GM12878 (cell line): ENCODE data around the gene RBM45. TPM values are rescaled to one million over a fixed set of nuclear protein-coding genes. Genes with fewer than 3 reads are reported as not detected.

Source experiments
- ATAC-seq: fragments of 200-7000 bp; cut with Tn5 transposase; 3 replicates; pipeline ENCODE4 v1.9.1; 2020; ENCODE audit warnings: mild to moderate bottlenecking, moderate library complexity
- BruUV-seq: library from RNA; stranded (reverse); fragments of 400-500 nt; replicated peaks from 2 replicates; lab custom pipeline; 2021; lab: Mats Ljungman, UMichigan
- CTCF ChIA-PET: fragments of 300-600 bp; sonication (Branson Sonifier 250); formaldehyde crosslinking; extraction: SDS; loops from one replicate; lab custom pipeline; 2021; ENCODE audit warnings: inconsistent platforms; lab: Yijun Ruan, JAX
- POLR2A ChIA-PET: fragments of 350-600 bp; formaldehyde crosslinking; extraction: SDS; loops from one replicate; lab custom pipeline; 2021; ENCODE audit warnings: inconsistent platforms; lab: Charles Lee
- RAD21 ChIA-PET: fragments of 300-600 bp; sonication (Branson Sonifier 250); formaldehyde crosslinking; loops from one replicate; lab custom pipeline; 2023; ENCODE audit warnings: antibody characterized with exemption; ENCODE audit not compliant: unreplicated experiment; lab: Charles Lee
- SMC1A ChIA-PET: fragments of 300-600 bp; sonication (Branson Sonifier 250); formaldehyde crosslinking; loops from one replicate; lab custom pipeline; 2023; ENCODE audit not compliant: unreplicated experiment, uncharacterized antibody; lab: Charles Lee
- DNase-seq: peaks from one replicate; pipeline ENCODE4 v3.0.0-alpha.2; 2011; ENCODE audit warnings: low read depth, low spot score
- FAIRE-seq: peaks from 3 replicates; lab custom pipeline; 2011; peaks lifted over from hg19 to GRCh38; lab: Jason Lieb, UNC
- H2AFZ ChIP-seq: 2 replicates; pipeline ENCODE4 v1.6.0; 2011; ENCODE audit warnings: low read depth, low read length, control low read depth; ENCODE audit not compliant: control insufficient read depth
- H3K27ac ChIP-seq: 2 replicates; pipeline ENCODE4 v1.5.1; 2011; ENCODE audit warnings: control low read depth; ENCODE audit not compliant: control insufficient read depth, insufficient read depth
- H3K27me3 ChIP-seq, 2 experiments: replicated peaks in 1 of 2; 2 replicates each; pipeline versions ENCODE4 v1.6.0 to v1.6.1; 2011; ENCODE audit warnings: low read length in 1 of 2; ENCODE audit not compliant: control insufficient read depth in 2 of 2, insufficient read depth in 2 of 2
- H3K36me3 ChIP-seq, 2 experiments: 2 replicates each; pipeline ENCODE4 v1.5.1; 2011; ENCODE audit warnings: low read length in 1 of 2; ENCODE audit not compliant: control insufficient read depth in 2 of 2, insufficient read depth in 2 of 2
- H3K4me1 ChIP-seq: 2 replicates; pipeline ENCODE4 v1.6.1; 2011; ENCODE audit warnings: mild to moderate bottlenecking, low read length, moderate library complexity, mixed read lengths; ENCODE audit not compliant: control insufficient read depth, insufficient read depth
- H3K4me2 ChIP-seq: 2 replicates; pipeline ENCODE4 v1.6.0; 2011; ENCODE audit warnings: control low read depth; ENCODE audit not compliant: control insufficient read depth, insufficient read depth
- H3K4me3 ChIP-seq: fragments of 200-600 bp; sonication (generic); 2 replicates; pipeline ENCODE4 v1.5.1; 2016
- H3K79me2 ChIP-seq: 2 replicates; pipeline ENCODE4 v1.6.0; 2011; ENCODE audit warnings: low read length; ENCODE audit not compliant: control insufficient read depth, insufficient read depth
- H3K9ac ChIP-seq: 2 replicates; pipeline ENCODE4 v1.8.0; 2011; ENCODE audit warnings: low read length, control low read depth, mixed read lengths; ENCODE audit not compliant: control insufficient read depth, insufficient read depth
- H3K9me3 ChIP-seq: replicated peaks from 3 replicates; pipeline ENCODE4 v1.5.1; 2011; ENCODE audit warnings: mild to moderate bottlenecking, low read length; ENCODE audit not compliant: control insufficient read depth, insufficient read depth
- H4K20me1 ChIP-seq: 2 replicates; pipeline ENCODE4 v1.6.0; 2011; ENCODE audit not compliant: control insufficient read depth, insufficient read depth
- CREB1 ChIP-seq: IDR thresholded peaks from 2 replicates; pipeline ENCODE4 v1.6.1; 2012; ENCODE audit warnings: low read depth, mild to moderate bottlenecking, inconsistent platforms
- HDGF ChIP-seq: fragments of 450-650 bp; IDR thresholded peaks from 2 replicates; pipeline ENCODE4 v1.6.1; 2016; ENCODE audit warnings: antibody characterized with exemption
- MXI1 ChIP-seq: fragments of 150-350 bp; IDR thresholded peaks from 2 replicates; pipeline ENCODE4 v1.6.1; 2011; ENCODE audit warnings: low read depth, mild to moderate bottlenecking, inconsistent platforms, low read length, improper control_type of control experiment
- YY1 ChIP-seq: IDR thresholded peaks from 2 replicates; pipeline ENCODE4 v1.6.1; 2011; ENCODE audit warnings: low read depth, mild to moderate bottlenecking, low read length
- WGBS: methylation state at CpG from one replicate; pipeline ENCODE4 v1.1.6; 2016; ENCODE audit warnings: low lambda C conversion rate; ENCODE audit not compliant: insufficient replicate concordance, insufficient coverage; ENCODE audit errors: missing lambda C conversion rate; 5-methylcytosine and 5-hydroxymethylcytosine counted together
- in situ Hi-C: fragments of 300-500 bp; cut with MboI; formaldehyde crosslinking; loops from 9 replicates; pipeline ENCODE4 v1.14.3; 2018; ENCODE audit warnings: mixed read lengths
- intact Hi-C: fragments of 100-400 bp; cut with micrococcal nuclease; formaldehyde crosslinking; loops from one replicate; pipeline ENCODE4 v1.14.2; 2022; ENCODE audit not compliant: unreplicated experiment
- polyA plus RNA-seq, 11 experiments: library from polyadenylated mRNA; depleted of rRNA in 4 of 11; unstranded in 6 of 11; stranded (reverse) in 5 of 11; fragments of >200 nt; fragmentation: Nextera tagmentation in 4 of 11; fragmentation: Illumina TruSeq in 1 of 11; extraction: Ambion mirVana in 4 of 11; extraction: Trizol in 1 of 11; gene quantifications; 1 replicate in 1 of 11; 2 replicates in 10 of 11; pipeline versions ENCODE4 v1.2.1 to v1.2.3, GENCODE V29; 2011 to 2016; ENCODE audit warnings: inconsistent platforms in 2 of 11, missing spikeins in 2 of 11, low read depth in 1 of 11
- total RNA-seq, 4 experiments: library from RNA; depleted of rRNA in 3 of 4; stranded (reverse); fragments of >200 nt in 3 of 4; fragmentation: Illumina TruSeq in 1 of 4; extraction: Trizol in 1 of 4; gene quantifications; 2 replicates each; pipeline versions ENCODE4 v1.2.1 to v1.2.3, GENCODE V29; 2013 to 2021

The RBM45 gene
- total and polyA plus RNA-seq, 10 of the 15 experiments (the other 5 are each of a cell fraction or from before 2014, with no cell fraction given) = 6.2 to 21.7 (median 14.6) TPM

- Histone ChIP-seq H3K27me3 (no peaks in the 10 kb centered on the region), H3K9me3 (no peaks in the 10 kb centered on the region), H3K9ac (no peak overlapping the region), H3K79me2 (peaks cover 17% of the 10 kb centered on the region), H3K4me1 (peaks cover 12% of the 10 kb centered on the region), H4K20me1 (no peaks in the 10 kb centered on the region), H2AFZ (peak overlapping the region; percentile 60), H3K4me2 (no peak overlapping the region)
- intact Hi-C loops = loop anchor here (1.0 to 5.0 kb wide), 5 partner anchors 83 to 411 kb away; partner anchors contain the start of gene OSBPL6
- WGBS = 92% methylated on average over 1 of the region's 1 CpG
- no TSS peak for BruUV-seq
- FAIRE-seq (no peak), ATAC-seq (no peak)
- TF ChIP-seq YY1 (no peak), MXI1 (no peak)
- TF ChIP-seq, all 136 proteins: peak for 0
- RAD21 ChIA-PET = interaction anchor here (0.8 to 2.5 kb wide), 10 partner anchors 14 to 307 kb away, joined by 3 to 18 read pairs (median 4); no protein-coding TSS in a partner anchor
- Histone ChIP-seq H3K4me3 (no peak overlapping the region), H3K27ac (no peak overlapping the region), H3K36me3 (no peaks in the 10 kb centered on the region)
- CTCF ChIA-PET = interaction anchor here (0.6 to 5.3 kb wide), 30 partner anchors 8 to 378 kb away, joined by 3 to 101 read pairs (median 5); no protein-coding TSS in a partner anchor
- DNase-seq = no peak
- in situ Hi-C loops = loop anchor here (5.0 kb wide), 2 partner anchors 171 to 306 kb away; no protein-coding TSS in a partner anchor
- POLR2A ChIA-PET = interaction anchor here (0.7 to 0.9 kb wide), 3 partner anchors 10 to 307 kb away, joined by 3 to 8 read pairs (median 5); no protein-coding TSS in a partner anchor
- SMC1A ChIA-PET = interaction anchor here (0.6 to 4.6 kb wide), 11 partner anchors 12 to 307 kb away, joined by 3 to 29 read pairs (median 4); no protein-coding TSS in a partner anchor
These were observed 494 bp upstream of the RBM45 start for GRCh38 chr2:178111743-178112142.

- ATAC-seq (peak; percentile 59), DNase-seq (no peak), FAIRE-seq (peak; percentile 91)
- Histone ChIP-seq H3K27ac (peak overlapping the region; percentile 68), H3K79me2 (peaks cover 17% of the 10 kb centered on the region), H3K9me3 (no peaks in the 10 kb centered on the region), H3K27me3 (no peaks in the 10 kb centered on the region), H3K4me2 (peak overlapping the region; percentile 79), H4K20me1 (no peaks in the 10 kb centered on the region), H3K9ac (peak overlapping the region; percentile 79), H3K4me3 (peak overlapping the region; percentile 92; the same call in 1 of the 2 replicates), H3K4me1 (peaks cover 12% of the 10 kb centered on the region), H3K36me3 (no peaks in the 10 kb centered on the region), H2AFZ (peak overlapping the region; percentile 61)
- ChIA-PET SMC1A (interaction anchor here (0.9 to 4.6 kb wide), 6 partner anchors 9 to 334 kb away, joined by 4 to 29 read pairs (median 6); no protein-coding TSS in a partner anchor), RAD21 (interaction anchor here (0.6 to 1.5 kb wide), 9 partner anchors 17 to 305 kb away, joined by 3 to 7 read pairs (median 3); no protein-coding TSS in a partner anchor), CTCF (interaction anchor here (0.6 to 5.3 kb wide), 11 partner anchors 8 to 302 kb away, joined by 3 to 101 read pairs (median 3); no protein-coding TSS in a partner anchor), POLR2A (interaction anchor here (0.7 to 1.3 kb wide), 3 partner anchors 22 to 290 kb away, joined by 3 read pairs; no protein-coding TSS in a partner anchor)
- WGBS = 21% methylated on average over 2 of the region's 2 CpGs
- TF ChIP-seq HDGF (0 out of 2 replicates have a peak, but pooled peaks have one; percentile 28), CREB1 (no peak)
- BruUV-seq = no TSS peak
- in situ Hi-C loops (loop anchor here (5.0 kb wide), 2 partner anchors 168 to 303 kb away; no protein-coding TSS in a partner anchor), intact Hi-C loops (loop anchor here (5.0 kb wide), 2 partner anchors 283 to 408 kb away; no protein-coding TSS in a partner anchor)
These were observed 2.2 kb downstream of the RBM45 start for GRCh38 chr2:178114462-178114861.
